ENCODE measurements around the gene DMAC2L.

- TF ChIP-seq CHD2 (IDR thresholded peaks at IDR 0.05; ENCODE audit: low read length, partially characterized antibody) (no peak), GATA2 (CRISPR knock-in tag; IDR thresholded peaks at IDR 0.05) (no peak), RAD21 (IDR thresholded peaks at IDR 0.05; ENCODE audit: low read length) (no peak), YY1 (IDR thresholded peaks at IDR 0.05; ENCODE audit: low read depth) (no peak), EZH2phosphoT487 (IDR thresholded peaks at IDR 0.05; ENCODE audit: borderline replicate concordance, low read depth) (no peak), MAX (IDR thresholded peaks at IDR 0.05; ENCODE audit: low read depth) (no peak), CTCF (IDR thresholded peaks at IDR 0.05) (no peak), POLR2AphosphoS5 (IDR thresholded peaks at IDR 0.05; ENCODE audit: low read depth, low read length) (no peak), RFX5 (IDR thresholded peaks at IDR 0.05; ENCODE audit: low read length) (no peak), TCF12 (IDR thresholded peaks at IDR 0.05) (no peak), GABPA (IDR thresholded peaks at IDR 0.05; ENCODE audit: low read depth) (no peak), TEAD4 (IDR thresholded peaks at IDR 0.05; ENCODE audit: borderline replicate concordance, insufficient read depth) (no peak)
Measured at GRCh38 chr14:50360851-50361250, 48.7 kb downstream of the DMAC2L start.

All from SK-N-SH (cell line).